H9 (cell line): ENCODE data around the gene ARSG. TPM values are rescaled to one million over a fixed set of nuclear protein-coding genes. Genes with fewer than 3 reads are reported as not detected.

Source experiments
- DNase-seq: peaks from one replicate; pipeline ENCODE4 v3.0.0-alpha.2; 2017
- H2AFZ ChIP-seq: one replicate; pipeline ENCODE4 v1.6.1; 2013; ENCODE audit warnings: mild to moderate bottlenecking, low read length, control low read depth, moderate library complexity
- H2AK5ac ChIP-seq: 2 replicates; pipeline ENCODE4 v1.6.1; 2013; ENCODE audit warnings: low read length, control low read depth, mixed read lengths; ENCODE audit not compliant: insufficient read length
- H2BK120ac ChIP-seq: one replicate; pipeline ENCODE4 v1.6.1; 2013; ENCODE audit warnings: low read depth, mild to moderate bottlenecking, low read length, control low read depth, inconsistent platforms; ENCODE audit not compliant: poor library complexity, severe bottlenecking
- H2BK12ac ChIP-seq: 2 replicates; pipeline ENCODE4 v1.6.1; 2013; ENCODE audit warnings: low read length, control low read depth, mixed read lengths, low read depth; ENCODE audit not compliant: insufficient read length
- H2BK15ac ChIP-seq: 2 replicates; pipeline ENCODE4 v1.6.1; 2013; ENCODE audit warnings: low read depth, low read length, control low read depth
- H2BK20ac ChIP-seq: one replicate; pipeline ENCODE4 v1.6.1; 2013; ENCODE audit warnings: low read depth, mild to moderate bottlenecking, low read length, control low read depth, inconsistent platforms; ENCODE audit not compliant: poor library complexity, severe bottlenecking
- H2BK5ac ChIP-seq: 2 replicates; pipeline ENCODE4 v1.6.1; 2013; ENCODE audit warnings: low read length, control low read depth, mixed read lengths; ENCODE audit not compliant: insufficient read length
- H3K14ac ChIP-seq: 2 replicates; pipeline ENCODE4 v1.6.1; 2013; ENCODE audit warnings: low read length, control low read depth; ENCODE audit not compliant: insufficient read depth
- H3K18ac ChIP-seq: 2 replicates; pipeline ENCODE4 v1.6.1; 2013; ENCODE audit warnings: low read depth, mild to moderate bottlenecking, mixed read lengths, low read length, control low read depth; ENCODE audit not compliant: insufficient read length
- H3K23ac ChIP-seq: 2 replicates; pipeline ENCODE4 v1.6.1; 2013; ENCODE audit warnings: low read length, control low read depth, mixed read lengths, low read depth; ENCODE audit not compliant: insufficient read length
- H3K23me2 ChIP-seq: 2 replicates; pipeline ENCODE4 v1.6.1; 2013; ENCODE audit warnings: low read depth, mild to moderate bottlenecking, mixed read lengths, low read length, control low read depth; ENCODE audit not compliant: insufficient read length, poor library complexity, severe bottlenecking
- H3K27ac ChIP-seq: 2 replicates; pipeline ENCODE4 v1.5.1; 2013; ENCODE audit warnings: low read length, control low read depth, mixed read lengths, low read depth; ENCODE audit not compliant: insufficient read length
- H3K27me3 ChIP-seq: 2 replicates; pipeline ENCODE4 v1.6.1; 2013; ENCODE audit warnings: low read length, control low read depth, inconsistent platforms; ENCODE audit not compliant: insufficient read depth
- H3K4ac ChIP-seq: 2 replicates; pipeline ENCODE4 v1.6.1; 2013; ENCODE audit warnings: low read depth, mild to moderate bottlenecking, control low read depth, inconsistent platforms, low read length, moderate library complexity
- H3K4me1 ChIP-seq: 2 replicates; pipeline ENCODE4 v1.6.1; 2013; ENCODE audit warnings: low read length, control low read depth, inconsistent platforms; ENCODE audit not compliant: insufficient read depth
- H3K4me2 ChIP-seq: 2 replicates; pipeline ENCODE4 v1.6.1; 2013; ENCODE audit warnings: low read length, control low read depth, mixed read lengths; ENCODE audit not compliant: insufficient read length, insufficient read depth
- H3K56ac ChIP-seq: 2 replicates; pipeline ENCODE4 v1.6.1; 2013; ENCODE audit warnings: low read depth, mild to moderate bottlenecking, mixed read lengths, low read length, control low read depth; ENCODE audit not compliant: insufficient read length
- H3K79me1 ChIP-seq: 2 replicates; pipeline ENCODE4 v1.6.1; 2013; ENCODE audit warnings: low read depth, mild to moderate bottlenecking, moderate library complexity, low read length, control low read depth, inconsistent platforms; ENCODE audit not compliant: insufficient read depth, poor library complexity, severe bottlenecking
- H3K79me2 ChIP-seq: 2 replicates; pipeline ENCODE4 v1.6.1; 2013; ENCODE audit warnings: low read length, control low read depth, inconsistent platforms; ENCODE audit not compliant: insufficient read depth
- H3K9ac ChIP-seq: 2 replicates; pipeline ENCODE4 v1.6.1; 2013; ENCODE audit warnings: low read length, control low read depth, mixed read lengths; ENCODE audit not compliant: insufficient read length; ENCODE audit errors: extremely low read depth
- H3K9me3 ChIP-seq: one replicate; pipeline ENCODE4 v1.6.1; 2013; ENCODE audit warnings: low read depth, low read length, inconsistent platforms; ENCODE audit not compliant: control insufficient read depth
- H3T11ph ChIP-seq: one replicate; pipeline ENCODE4 v1.6.1; 2013; ENCODE audit warnings: mild to moderate bottlenecking, low read length, control low read depth, inconsistent platforms
- H4K20me1 ChIP-seq: one replicate; pipeline ENCODE4 v1.6.1; 2013; ENCODE audit not compliant: control insufficient read depth, insufficient read length, insufficient read depth
- H4K5ac ChIP-seq: 2 replicates; pipeline ENCODE4 v1.6.1; 2013; ENCODE audit warnings: low read depth, mild to moderate bottlenecking, mixed read lengths, low read length, control low read depth; ENCODE audit not compliant: insufficient read length
- H4K8ac ChIP-seq: replicated peaks from 2 replicates; pipeline ENCODE4 v1.6.1; 2013; ENCODE audit warnings: low read length, control low read depth, mixed read lengths, low read depth; ENCODE audit not compliant: insufficient read length
- H4K91ac ChIP-seq: 2 replicates; pipeline ENCODE4 v1.6.1; 2013; ENCODE audit warnings: low read depth, mild to moderate bottlenecking, moderate library complexity, mixed read lengths, low read length, control low read depth; ENCODE audit not compliant: insufficient read length
- H3K27ac Mint-ChIP-seq, 3 experiments: 2 replicates in 2 of 3; 3 replicates in 1 of 3; pipeline ENCODE4 v1.8.0; 2020 to 2021; ENCODE audit warnings: mixed read lengths in 3 of 3, mild to moderate bottlenecking in 1 of 3, moderate library complexity in 1 of 3
- H3K27me3 Mint-ChIP-seq: 2 replicates; pipeline ENCODE4 v1.8.0; 2021; ENCODE audit warnings: low read depth, mild to moderate bottlenecking, moderate library complexity, mixed read lengths
- H3K36me3 Mint-ChIP-seq, 3 experiments: 2 replicates in 2 of 3; 3 replicates in 1 of 3; pipeline ENCODE4 v1.8.0; 2020 to 2021; ENCODE audit warnings: low read depth in 3 of 3, mixed read lengths in 3 of 3; ENCODE audit not compliant: insufficient read depth in 1 of 3
- H3K4me1 Mint-ChIP-seq, 2 experiments: 2 replicates each; pipeline ENCODE4 v1.8.0; 2020; ENCODE audit warnings: mixed read lengths in 2 of 2
- H3K4me3 Mint-ChIP-seq, 2 experiments: 2 replicates in 1 of 2; 3 replicates in 1 of 2; pipeline ENCODE4 v1.8.0; 2020 to 2021; ENCODE audit warnings: mild to moderate bottlenecking in 2 of 2, mixed read lengths in 2 of 2, moderate library complexity in 1 of 2
- H3K9me3 Mint-ChIP-seq, 2 experiments: 2 replicates in 1 of 2; 3 replicates in 1 of 2; pipeline ENCODE4 v1.8.0; 2020; ENCODE audit warnings: mild to moderate bottlenecking in 2 of 2, mixed read lengths in 2 of 2, moderate library complexity in 1 of 2
- CTCF ChIP-seq: fragments of 200-600 bp; sonication (generic); conservative IDR thresholded peaks from 3 replicates; pipeline ENCODE4 v1.8.0; 2021; ENCODE audit warnings: antibody characterized with exemption, mild to moderate bottlenecking
- WGBS: extraction: QIAGEN DNeasy Blood & Tissue Kit; methylation state at CpG from one replicate; pipeline ENCODE4 v1.1.7; 2013; ENCODE audit warnings: missing lambda C conversion rate, low lambda C conversion rate, mixed read lengths; ENCODE audit not compliant: insufficient read length; ENCODE audit errors: extremely low coverage; 5-methylcytosine and 5-hydroxymethylcytosine counted together
- total RNA-seq: library from RNA; stranded (reverse); gene quantifications from 2 replicates; pipeline ENCODE4 v1.2.1, GENCODE V29; 2021

Gene ARSG
- total RNA-seq, 1 experiment from 2014 or later: 3.6 TPM

- Histone ChIP-seq H3K27ac (no peak overlapping the region), H3K9me3 (no peaks in the 10 kb centered on the region), H3K9ac (no peak overlapping the region), H3K4ac (no peak overlapping the region), H3K18ac (no peak overlapping the region), H3T11ph (no peak overlapping the region), H2BK15ac (no peak overlapping the region), H3K4me2 (no peak overlapping the region), H3K4me1 (no peaks in the 10 kb centered on the region), H3K23me2 (no peaks in the 10 kb centered on the region), H2BK20ac (no peak overlapping the region), H2BK120ac (no peak overlapping the region), H4K5ac (no peak overlapping the region), H4K91ac (no peak overlapping the region), H3K56ac (no peak overlapping the region), H2BK5ac (no peak overlapping the region), H4K20me1 (no peaks in the 10 kb centered on the region), H2AK5ac (no peak overlapping the region), H3K23ac (no peak overlapping the region), H3K79me2 (no peaks in the 10 kb centered on the region), H3K14ac (no peak overlapping the region), H3K27me3 (no peaks in the 10 kb centered on the region), H2BK12ac (no peak overlapping the region), H4K8ac (no peak overlapping the region), H3K79me1 (no peaks in the 10 kb centered on the region), H2AFZ (no peak overlapping the region)
- no peak for TF ChIP-seq CTCF
- Mint-ChIP-seq H3K4me3 (no peak overlapping the region), H3K27me3 (no peaks in the 10 kb centered on the region), H3K9me3 (peaks cover 0 to 4% of the 10 kb centered on the region in 2 experiments; a peak in 2 of 5 replicates), H3K27ac (no peak overlapping the region), H3K36me3 (peaks cover 0 to 2% (median 0%) of the 10 kb centered on the region in 3 experiments; a peak in 1 of 7 replicates), H3K4me1 (peaks cover 13 to 19% of the 10 kb centered on the region in 2 experiments)
- no peak for DNase-seq
- no CpG with 5 or more reads among the region's 10 CpGs for WGBS
These were observed 32.8 kb downstream of the ARSG start for GRCh38 chr17:68324114-68324513.
